Type B pancreatic cell (in vitro differentiated cells): Measurements from ENCODE around the gene DNAJB2. TPM values are rescaled to one million over a fixed set of nuclear protein-coding genes. Genes with fewer than 3 reads are reported as not detected.

Experiments
- DNase-seq: peaks from one replicate; pipeline ENCODE4 v3.0.0; 2021; ENCODE audit warnings: mixed read lengths; ENCODE audit not compliant: unreplicated experiment; ENCODE audit errors: extremely low spot score
- H3K27ac Mint-ChIP-seq: 2 replicates; pipeline ENCODE4 v1.8.0; 2021; ENCODE audit warnings: mild to moderate bottlenecking, mixed read lengths
- H3K27me3 Mint-ChIP-seq: 2 replicates; pipeline ENCODE4 v1.8.0; 2021; ENCODE audit warnings: mixed read lengths
- H3K36me3 Mint-ChIP-seq: 2 replicates; pipeline ENCODE4 v1.8.0; 2021; ENCODE audit warnings: mixed read lengths
- H3K4me1 Mint-ChIP-seq: one replicate; pipeline ENCODE4 v1.8.0; 2021; ENCODE audit warnings: mixed read lengths; ENCODE audit not compliant: unreplicated experiment
- H3K4me3 Mint-ChIP-seq: 2 replicates; pipeline ENCODE4 v1.8.0; 2021; ENCODE audit warnings: mild to moderate bottlenecking, mixed read lengths
- H3K9me3 Mint-ChIP-seq: 2 replicates; pipeline ENCODE4 v1.8.0; 2021; ENCODE audit warnings: mixed read lengths
- total RNA-seq: library from RNA; stranded (reverse); gene quantifications from 2 replicates; pipeline ENCODE4 v1.2.1, GENCODE V29; 2021; ENCODE audit warnings: low replicate concordance
- TF ChIP-seq, protein P1 (sequence below): fragments of 200-600 bp; sonication (generic); conservative IDR thresholded peaks from 2 replicates; pipeline ENCODE4 v1.5.0; 2021; ENCODE audit warnings: antibody characterized with exemption, mild to moderate bottlenecking

The DNAJB2 gene
- total RNA-seq, 1 donor from 2014 or later = 68.5 TPM

DNA sequence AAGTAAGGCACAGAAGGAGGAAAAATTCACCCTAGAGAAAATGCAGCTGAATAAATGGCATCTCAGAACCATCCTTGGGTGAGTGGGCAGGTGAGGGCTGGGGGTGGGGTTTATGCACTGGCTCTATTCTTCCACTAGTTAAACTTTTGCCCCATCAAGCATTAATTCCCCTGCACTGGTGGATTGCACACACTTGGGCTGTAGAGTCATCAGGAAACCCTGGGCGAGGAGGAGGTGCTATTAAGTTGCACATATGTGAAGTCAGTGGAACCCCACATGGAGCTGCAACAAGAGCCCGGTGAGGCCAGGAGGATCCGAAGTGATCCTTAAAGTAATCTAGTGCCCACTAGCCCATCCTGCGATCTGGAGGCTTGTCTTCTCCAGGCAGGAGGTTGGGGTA lies 6.8 kb upstream of the DNAJB2 start:
- Mint-ChIP-seq H3K4me3 (no peak overlapping the region), H3K9me3 (no peaks in the 10 kb centered on the region), H3K27ac (peak overlapping the region; percentile 23), H3K27me3 (peaks cover 40% of the 10 kb centered on the region), H3K36me3 (no peaks in the 10 kb centered on the region), H3K4me1 (peaks cover 5% of the 10 kb centered on the region)
- DNase-seq = no peak
- TF ChIP-seq, protein P1, sequence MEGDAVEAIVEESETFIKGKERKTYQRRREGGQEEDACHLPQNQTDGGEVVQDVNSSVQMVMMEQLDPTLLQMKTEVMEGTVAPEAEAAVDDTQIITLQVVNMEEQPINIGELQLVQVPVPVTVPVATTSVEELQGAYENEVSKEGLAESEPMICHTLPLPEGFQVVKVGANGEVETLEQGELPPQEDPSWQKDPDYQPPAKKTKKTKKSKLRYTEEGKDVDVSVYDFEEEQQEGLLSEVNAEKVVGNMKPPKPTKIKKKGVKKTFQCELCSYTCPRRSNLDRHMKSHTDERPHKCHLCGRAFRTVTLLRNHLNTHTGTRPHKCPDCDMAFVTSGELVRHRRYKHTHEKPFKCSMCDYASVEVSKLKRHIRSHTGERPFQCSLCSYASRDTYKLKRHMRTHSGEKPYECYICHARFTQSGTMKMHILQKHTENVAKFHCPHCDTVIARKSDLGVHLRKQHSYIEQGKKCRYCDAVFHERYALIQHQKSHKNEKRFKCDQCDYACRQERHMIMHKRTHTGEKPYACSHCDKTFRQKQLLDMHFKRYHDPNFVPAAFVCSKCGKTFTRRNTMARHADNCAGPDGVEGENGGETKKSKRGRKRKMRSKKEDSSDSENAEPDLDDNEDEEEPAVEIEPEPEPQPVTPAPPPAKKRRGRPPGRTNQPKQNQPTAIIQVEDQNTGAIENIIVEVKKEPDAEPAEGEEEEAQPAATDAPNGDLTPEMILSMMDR = no peak

DNA sequence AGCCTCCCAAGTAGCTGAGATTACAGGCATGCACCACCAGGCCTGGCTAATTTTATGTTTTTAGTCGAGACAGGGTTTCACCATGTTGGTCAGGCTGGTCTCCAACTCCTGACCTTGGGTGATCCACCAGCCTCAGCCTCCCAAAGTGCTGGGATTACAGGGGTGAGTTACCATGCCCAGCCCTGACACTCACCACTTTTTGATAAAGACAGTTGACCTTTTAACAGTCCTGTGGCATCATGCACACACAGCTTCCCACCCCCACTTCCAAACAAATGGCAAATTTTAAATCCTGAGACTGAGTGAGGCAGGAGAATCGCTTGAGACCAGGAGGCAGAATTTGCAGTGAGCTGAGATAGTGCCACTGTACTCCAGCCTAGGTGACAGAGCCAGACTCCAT lies 6.2 kb upstream of the DNAJB2 start:
- Mint-ChIP-seq H3K27ac (no peak overlapping the region), H3K36me3 (no peaks in the 10 kb centered on the region), H3K9me3 (no peaks in the 10 kb centered on the region), H3K4me1 (peaks cover 11% of the 10 kb centered on the region), H3K4me3 (no peak overlapping the region), H3K27me3 (peaks cover 45% of the 10 kb centered on the region)
- TF ChIP-seq, protein P1 = no peak
- DNase-seq = no peak

DNA sequence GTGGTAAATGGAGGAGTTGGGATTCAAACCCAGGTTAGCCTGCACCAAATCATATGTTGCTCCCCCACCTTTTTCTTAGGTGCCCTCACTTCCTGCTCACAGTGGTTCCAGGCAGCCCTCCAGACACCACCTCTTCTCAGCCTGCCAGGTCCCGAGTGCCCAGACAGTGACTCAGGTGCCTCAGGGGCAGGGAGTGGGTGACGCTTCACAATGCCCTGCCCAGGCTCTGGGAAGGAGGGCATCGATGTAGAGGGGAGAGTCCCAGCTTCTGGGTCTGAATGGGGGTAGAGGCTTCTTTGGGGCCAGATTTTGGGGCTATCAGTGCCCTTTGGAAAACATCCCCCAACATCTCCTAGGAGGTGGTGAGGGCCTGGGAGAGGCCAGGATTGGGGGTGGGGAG lies 5.2 kb upstream of the DNAJB2 start:
- TF ChIP-seq, protein P1 = no peak
- H3K36me3 Mint-ChIP-seq = no peaks in the 10 kb centered on the region
- no peaks in the 10 kb centered on the region for H3K9me3 Mint-ChIP-seq
- H3K27ac Mint-ChIP-seq = peak overlapping the region; percentile 72
- peaks cover 41% of the 10 kb centered on the region for H3K27me3 Mint-ChIP-seq
- H3K4me3 Mint-ChIP-seq = no peak overlapping the region
- no peak for DNase-seq
- H3K4me1 Mint-ChIP-seq = peaks cover 21% of the 10 kb centered on the region

DNA sequence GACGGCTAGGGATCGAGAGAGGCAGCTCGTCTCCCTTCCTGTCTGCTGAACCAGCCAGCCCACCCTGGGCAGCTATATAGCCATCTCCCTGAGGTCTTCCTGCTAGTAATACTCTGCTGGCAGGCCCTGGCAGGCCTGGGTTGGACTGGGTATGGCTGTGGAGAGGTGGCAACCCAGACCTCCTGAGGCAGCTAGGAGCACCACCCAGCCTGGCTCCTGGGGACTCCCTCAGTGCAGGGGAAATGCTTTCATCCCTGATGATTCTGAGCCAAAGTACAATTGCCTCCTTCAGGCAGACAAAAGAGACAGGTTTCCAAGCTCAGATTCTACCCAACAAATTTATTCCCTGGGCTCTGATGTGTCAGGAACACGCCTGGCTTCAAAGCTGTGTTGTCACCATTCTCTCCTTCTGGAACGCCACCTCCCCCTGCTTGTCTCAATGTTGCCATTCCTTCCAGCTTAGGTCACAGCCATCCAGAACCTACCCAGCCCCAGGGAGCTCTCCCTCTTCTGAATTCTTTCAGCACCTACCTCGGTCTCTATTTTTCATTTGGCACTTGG lies 4.7 kb upstream of the DNAJB2 start:
- DNase-seq = no peak
- TF ChIP-seq, protein P1 = no peak
- peak overlapping the region; percentile 72 for H3K27ac Mint-ChIP-seq
- H3K9me3 Mint-ChIP-seq = no peaks in the 10 kb centered on the region
- H3K4me1 Mint-ChIP-seq = peaks cover 16% of the 10 kb centered on the region
- H3K4me3 Mint-ChIP-seq = peak overlapping the region; percentile 24
- H3K36me3 Mint-ChIP-seq = no peaks in the 10 kb centered on the region
- H3K27me3 Mint-ChIP-seq = peaks cover 36% of the 10 kb centered on the region

DNA sequence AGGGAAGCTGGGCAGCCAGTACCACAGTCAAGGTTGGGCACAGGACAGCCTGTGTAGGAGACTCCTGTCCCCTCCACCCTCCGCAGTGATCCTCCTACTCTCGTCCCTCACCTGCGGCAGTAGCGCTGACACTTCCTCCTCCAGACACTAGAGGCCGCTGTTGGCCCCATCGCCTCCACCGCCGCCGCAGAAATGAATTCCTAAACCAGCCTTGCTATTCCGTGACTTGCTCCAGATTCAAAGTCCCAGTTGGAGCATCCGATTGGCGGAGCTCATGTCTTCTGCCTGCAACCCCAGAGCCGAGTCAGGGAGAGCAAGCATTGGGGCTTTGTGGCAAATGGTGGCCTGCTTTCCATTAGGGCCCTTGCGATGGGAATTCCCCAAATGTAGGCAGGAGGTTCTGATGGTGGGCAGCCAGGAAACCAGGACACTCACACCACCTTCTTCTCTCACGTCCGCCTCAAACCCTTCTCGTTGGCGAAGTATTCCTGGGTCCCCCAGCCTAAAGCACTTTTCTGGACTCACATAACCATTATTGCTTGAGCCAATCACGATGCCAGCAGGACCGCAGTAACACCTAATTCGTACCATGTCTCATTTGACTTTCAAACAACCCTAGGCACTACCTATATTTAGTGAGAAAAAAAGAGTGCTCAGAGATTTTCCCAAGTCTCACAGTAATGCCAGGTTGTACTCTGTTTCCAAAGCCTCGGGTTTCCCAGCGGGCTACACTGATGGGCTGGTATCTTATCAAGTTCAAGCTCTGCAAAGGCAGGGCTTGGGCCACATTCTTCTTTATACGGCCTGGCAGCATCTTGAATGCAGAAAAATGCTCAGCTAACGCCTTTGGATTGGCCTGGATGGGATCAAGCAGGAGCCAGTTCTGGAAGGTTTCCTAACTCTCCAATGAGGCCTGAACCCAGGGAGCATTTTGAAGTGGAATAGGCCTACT lies 1.2 kb upstream of the DNAJB2 start:
- Mint-ChIP-seq H3K4me1 (peaks cover 15% of the 10 kb centered on the region), H3K27ac (peak overlapping the region; percentile 97), H3K36me3 (peaks cover 3% of the 10 kb centered on the region), H3K4me3 (peak overlapping the region; percentile 96), H3K9me3 (no peaks in the 10 kb centered on the region), H3K27me3 (peaks cover 17% of the 10 kb centered on the region)
- peak; percentile 84 for DNase-seq
- TF ChIP-seq, protein P1 = peak; percentile 95
